ENCODE results near the gene LAMA2.
"Not testable (repeated sequence)": the region's sequence is repeated elsewhere in the genome, so short reads cannot be mapped to it uniquely, and the experiment has no call there.

Gene LAMA2

GRCh38 chr6:129073691-129074395 is 190.9 kb downstream of the LAMA2 start:
- TF ChIP-seq CTCF (IDR thresholded peaks at IDR 0.05; ENCODE audit: low read depth, low read length), result no peak
- DNase-seq (ENCODE audit: low read depth, low spot score), result peak; percentile 14
- no peak overlapping the region for H3K4me3 ChIP-seq (ENCODE audit: low read depth, low read length)
- in situ Hi-C loops (cut with HindIII; ENCODE audit: low sequenced_read_pairs), result no loop called here

- in situ Hi-C loops (cut with HindIII; ENCODE audit: low sequenced_read_pairs), result no loop called here
- no peak overlapping the region for H3K4me3 ChIP-seq (ENCODE audit: low read depth, low read length)
- DNase-seq (ENCODE audit: low read depth, low spot score), result no peak
- no peak for TF ChIP-seq CTCF (IDR thresholded peaks at IDR 0.05; ENCODE audit: low read depth, low read length)
Observed at GRCh38 chr6:129084406-129084805, 201.5 kb downstream of the LAMA2 start.

GRCh38 chr6:129088481-129088880 is 205.5 kb downstream of the LAMA2 start:
- in situ Hi-C loops (cut with HindIII; ENCODE audit: low sequenced_read_pairs); DNase-seq (ENCODE audit: low read depth, low spot score); H3K4me3 ChIP-seq (ENCODE audit: low read depth, low read length): not testable (repeated sequence)

GRCh38 chr6:129089357-129089756 is 206.4 kb downstream of the LAMA2 start:
- DNase-seq (ENCODE audit: low read depth, low spot score), result no peak
- H3K4me3 ChIP-seq (ENCODE audit: low read depth, low read length), result no peak overlapping the region
- in situ Hi-C loops (cut with HindIII; ENCODE audit: low sequenced_read_pairs), result no loop called here
- no peak for TF ChIP-seq CTCF (IDR thresholded peaks at IDR 0.05; ENCODE audit: low read depth, low read length)

- H3K4me3 ChIP-seq (ENCODE audit: low read depth, low read length), result no peak overlapping the region
- TF ChIP-seq CTCF (IDR thresholded peaks at IDR 0.05; ENCODE audit: low read depth, low read length), result no peak
- no peak for DNase-seq (ENCODE audit: low read depth, low spot score)
- in situ Hi-C loops (cut with HindIII; ENCODE audit: low sequenced_read_pairs), result no loop called here
Observed at GRCh38 chr6:129094147-129094546, 211.2 kb downstream of the LAMA2 start.

GRCh38 chr6:129096651-129097290 is 213.8 kb downstream of the LAMA2 start:
- DNase-seq (ENCODE audit: low read depth, low spot score), result no peak
- no peak overlapping the region for H3K4me3 ChIP-seq (ENCODE audit: low read depth, low read length)
- TF ChIP-seq CTCF (IDR thresholded peaks at IDR 0.05; ENCODE audit: low read depth, low read length), result no peak
- in situ Hi-C loops (cut with HindIII; ENCODE audit: low sequenced_read_pairs), result no loop called here

GRCh38 chr6:129098061-129098553 is 215.2 kb downstream of the LAMA2 start:
- H3K4me3 ChIP-seq (ENCODE audit: low read depth, low read length), result no peak overlapping the region
- DNase-seq (ENCODE audit: low read depth, low spot score), result no peak
- in situ Hi-C loops (cut with HindIII; ENCODE audit: low sequenced_read_pairs), result no loop called here
- no peak for TF ChIP-seq CTCF (IDR thresholded peaks at IDR 0.05; ENCODE audit: low read depth, low read length)
